H1 (cell line): ENCODE data around the gene CDV3. TPM values are rescaled to one million over a fixed set of nuclear protein-coding genes. Genes with fewer than 3 reads are reported as not detected.

ENCODE experiments used
- CTCF ChIA-PET: fragments of 300-600 bp; sonication (Branson Sonifier 250); formaldehyde crosslinking; loops from one replicate; lab custom pipeline; 2021; ENCODE audit not compliant: partially characterized antibody; lab: Charles Lee
- POLR2A ChIA-PET: fragments of 300-600 bp; sonication (Branson Sonifier 250); formaldehyde crosslinking; loops from one replicate; lab custom pipeline; 2021; ENCODE audit warnings: inconsistent platforms; ENCODE audit not compliant: partially characterized antibody; lab: Charles Lee
- DNase-seq, 2 experiments: peaks; one replicate each; pipeline versions ENCODE4 v3.0.0 to v3.0.0-alpha.2; 2010 to 2022; ENCODE audit warnings: low spot score in 2 of 2, low read depth in 1 of 2, mixed read lengths in 1 of 2
- FAIRE-seq: peaks from 2 replicates; lab custom pipeline; 2011; peaks lifted over from hg19 to GRCh38; lab: Jason Lieb, UNC
- H2AFZ ChIP-seq: 2 replicates; pipeline ENCODE4 v1.8.1; 2012; ENCODE audit warnings: low read length, inconsistent platforms
- H2AK5ac ChIP-seq: 2 replicates; pipeline ENCODE4 v1.6.1; 2013; ENCODE audit warnings: low read depth, low read length
- H2BK120ac ChIP-seq: replicated peaks from 2 replicates; pipeline ENCODE3; 2013; ENCODE audit warnings: low read depth, low read length, inconsistent platforms
- H2BK12ac ChIP-seq: 2 replicates; pipeline ENCODE4 v1.6.1; 2013; ENCODE audit warnings: low read depth, low read length
- H2BK15ac ChIP-seq: 2 replicates; pipeline ENCODE4 v1.6.1; 2013; ENCODE audit warnings: low read length
- H2BK20ac ChIP-seq: 2 replicates; pipeline ENCODE4 v1.6.1; 2013; ENCODE audit warnings: low read length
- H2BK5ac ChIP-seq: 2 replicates; pipeline ENCODE4 v1.6.1; 2013; ENCODE audit warnings: low read depth, low read length
- H3K14ac ChIP-seq: 2 replicates; pipeline ENCODE4 v1.6.1; 2013; ENCODE audit warnings: inconsistent platforms; ENCODE audit not compliant: insufficient read length
- H3K18ac ChIP-seq: 2 replicates; pipeline ENCODE4 v1.6.1; 2013; ENCODE audit warnings: low read length; ENCODE audit errors: extremely low read depth
- H3K23ac ChIP-seq: 2 replicates; pipeline ENCODE4 v1.6.1; 2013; ENCODE audit warnings: inconsistent platforms; ENCODE audit not compliant: insufficient read length
- H3K23me2 ChIP-seq: 2 replicates; pipeline ENCODE4 v1.6.1; 2013; ENCODE audit warnings: low read depth, low read length
- H3K27ac ChIP-seq: 2 replicates; pipeline ENCODE4 v1.6.1; 2011; ENCODE audit warnings: low read depth, low read length, inconsistent platforms
- H3K27me3 ChIP-seq, 4 experiments: replicated peaks in 1 of 4; 1 replicate in 1 of 4; 2 replicates in 3 of 4; pipeline versions ENCODE4 v1.6.1 to v1.8.1; 2011 to 2013; ENCODE audit warnings: low read length in 3 of 4, mild to moderate bottlenecking in 3 of 4, inconsistent platforms in 2 of 4, mixed read lengths in 2 of 4, moderate library complexity in 1 of 4; ENCODE audit not compliant: control insufficient read depth in 3 of 4, insufficient read depth in 3 of 4; ENCODE audit errors: extremely low read depth in 1 of 4
- H3K36me3 ChIP-seq, 4 experiments: 2 replicates each; pipeline versions ENCODE4 v1.6.1 to v1.8.1; 2011 to 2013; ENCODE audit warnings: mild to moderate bottlenecking in 4 of 4, low read length in 3 of 4, moderate library complexity in 2 of 4, control low read depth in 1 of 4, inconsistent platforms in 1 of 4; ENCODE audit not compliant: insufficient read depth in 4 of 4, control insufficient read depth in 2 of 4
- H3K4ac ChIP-seq: replicated peaks from 2 replicates; pipeline ENCODE3; 2013; ENCODE audit warnings: low read length, low read depth, mixed read lengths, inconsistent platforms; ENCODE audit not compliant: insufficient read length
- H3K4me1 ChIP-seq, 4 experiments: replicated peaks in 1 of 4; 1 replicate in 1 of 4; 2 replicates in 3 of 4; pipeline versions ENCODE4 v1.6.1 to v1.8.1; 2011 to 2013; ENCODE audit warnings: low read length in 3 of 4, inconsistent platforms in 2 of 4, mixed read lengths in 1 of 4; ENCODE audit not compliant: insufficient read depth in 4 of 4, control insufficient read depth in 3 of 4
- H3K4me2 ChIP-seq, 2 experiments: 2 replicates each; pipeline versions ENCODE4 v1.6.1 to v1.8.1; 2011 to 2013; ENCODE audit warnings: low read depth in 2 of 2, low read length in 2 of 2, control low read depth in 1 of 2, inconsistent platforms in 1 of 2, mild to moderate bottlenecking in 1 of 2; ENCODE audit not compliant: insufficient read depth in 1 of 2
- H3K4me3 ChIP-seq, 4 experiments: fragments of 200-600, 300-600 bp in 1 of 4; sonication (generic), shearing (Covaris generic), sonication (Bioruptor Twin) in 1 of 4; 2 replicates each; pipeline versions ENCODE4 v1.5.1 to v1.8.1; 2011 to 2016; ENCODE audit warnings: low read length in 4 of 4, low read depth in 3 of 4, control low read depth in 2 of 4, inconsistent platforms in 2 of 4, mild to moderate bottlenecking in 2 of 4, mixed read lengths in 1 of 4, moderate library complexity in 1 of 4; ENCODE audit not compliant: insufficient read depth in 2 of 4; ENCODE audit errors: extremely low read depth in 1 of 4
- H3K56ac ChIP-seq: replicated peaks from 2 replicates; pipeline ENCODE3; 2013; ENCODE audit warnings: low read depth, mild to moderate bottlenecking, mixed read lengths, low read length, inconsistent platforms; ENCODE audit not compliant: insufficient read length
- H3K79me1 ChIP-seq: 2 replicates; pipeline ENCODE4 v1.6.1; 2013; ENCODE audit warnings: low read depth, low read length, control low read depth
- H3K79me2 ChIP-seq, 2 experiments: 2 replicates each; pipeline versions ENCODE4 v1.6.1 to v1.8.1; 2012 to 2013; ENCODE audit warnings: low read length in 2 of 2, mild to moderate bottlenecking in 2 of 2, inconsistent platforms in 1 of 2; ENCODE audit not compliant: insufficient read depth in 2 of 2, control insufficient read depth in 1 of 2
- H3K9ac ChIP-seq, 4 experiments: replicated peaks in 1 of 4; 1 replicate in 1 of 4; 2 replicates in 3 of 4; pipeline versions ENCODE4 v1.6.1 to v1.8.1; 2011 to 2013; ENCODE audit warnings: low read depth in 3 of 4, low read length in 3 of 4, control low read depth in 2 of 4, mild to moderate bottlenecking in 2 of 4, moderate library complexity in 2 of 4, inconsistent platforms in 1 of 4; ENCODE audit errors: extremely low read depth in 1 of 4
- H3K9me3 ChIP-seq, 2 experiments: 2 replicates each; pipeline versions ENCODE4 v1.6.1 to v1.8.1; 2012 to 2013; ENCODE audit warnings: mild to moderate bottlenecking in 2 of 2, moderate library complexity in 2 of 2, control low read depth in 1 of 2, inconsistent platforms in 1 of 2, low read depth in 1 of 2, low read length in 1 of 2, mixed read lengths in 1 of 2; ENCODE audit not compliant: insufficient read depth in 2 of 2
- H4K20me1 ChIP-seq, 2 experiments: replicated peaks in 1 of 2; 2 replicates each; pipeline versions ENCODE3 to v1.8.1; 2011 to 2013; ENCODE audit warnings: inconsistent platforms in 2 of 2, low read length in 2 of 2, mild to moderate bottlenecking in 1 of 2; ENCODE audit not compliant: insufficient read depth in 2 of 2, control insufficient read depth in 1 of 2
- H4K5ac ChIP-seq: 2 replicates; pipeline ENCODE4 v1.6.1; 2013; ENCODE audit warnings: low read length, low read depth, mixed read lengths, inconsistent platforms; ENCODE audit not compliant: insufficient read length
- H4K8ac ChIP-seq: 2 replicates; pipeline ENCODE4 v1.8.0; 2013; ENCODE audit warnings: mild to moderate bottlenecking, moderate library complexity, low read length, inconsistent platforms; ENCODE audit not compliant: insufficient read depth; ENCODE audit errors: extremely low read depth
- H4K91ac ChIP-seq: replicated peaks from 2 replicates; pipeline ENCODE3; 2013; ENCODE audit warnings: low read length, mixed read lengths, inconsistent platforms; ENCODE audit not compliant: insufficient read length
- CHD2 ChIP-seq: IDR thresholded peaks from 2 replicates; pipeline ENCODE4 v1.6.1; 2012; ENCODE audit warnings: low read length, improper control_type of control experiment
- HDAC6 ChIP-seq: IDR thresholded peaks from one replicate; pipeline ENCODE4 v1.7.1; 2012; ENCODE audit warnings: low read depth, mild to moderate bottlenecking, inconsistent platforms, low read length, moderate library complexity
- SP1 ChIP-seq: IDR thresholded peaks from 2 replicates; pipeline ENCODE4 v1.6.1; 2011; ENCODE audit warnings: low read depth, low read length
- SUZ12 ChIP-seq: fragments of 200-600 bp; sonication (generic); IDR thresholded peaks from 2 replicates; pipeline ENCODE4 v1.6.1; 2012; ENCODE audit warnings: mild to moderate bottlenecking, inconsistent platforms, low read length, moderate library complexity, mixed read lengths
- YY1 ChIP-seq: IDR thresholded peaks from 2 replicates; pipeline ENCODE4 v1.6.1; 2011; ENCODE audit warnings: low read depth, mild to moderate bottlenecking, low read length
- WGBS, 2 experiments: shearing (Covaris generic) in 1 of 2; methylation state at CpG; one replicate each; pipeline versions ENCODE4 v1.1.6 to v1.1.7; 2013 to 2015; ENCODE audit warnings: low lambda C conversion rate in 2 of 2, mixed read lengths in 2 of 2, inconsistent platforms in 1 of 2, low coverage in 1 of 2, missing lambda C conversion rate in 1 of 2; ENCODE audit not compliant: insufficient replicate concordance in 2 of 2, insufficient coverage in 1 of 2, insufficient read length in 1 of 2; ENCODE audit errors: extremely low coverage in 1 of 2, missing lambda C conversion rate in 1 of 2; 5-methylcytosine and 5-hydroxymethylcytosine counted together
- polyA plus RNA-seq, 7 experiments: library from polyadenylated mRNA; depleted of rRNA in 3 of 7; stranded (reverse) in 5 of 7; unstranded in 2 of 7; fragments of >200 nt in 5 of 7; fragments of 200-250 nt in 2 of 7; gene quantifications; 1 replicate in 5 of 7; 2 replicates in 1 of 7; 4 replicates in 1 of 7; pipeline versions ENCODE4 v1.2.1 to v1.2.3, GENCODE V29; 2011 to 2013; ENCODE audit warnings: missing spikeins in 2 of 7, mixed read lengths in 2 of 7
- total RNA-seq: library from RNA; stranded (reverse); fragmentation: NEBNext Ultra II Directional; extraction: Animal tissue kit (Norgen Biotek cat#: 25700); gene quantifications from 2 replicates; pipeline ENCODE4 v1.2.1, GENCODE V29; 2021

The CDV3 gene
- total and polyA plus RNA-seq, 2 of the 8 experiments (the other 6 are each of a cell fraction or from before 2014, with no cell fraction given), result 29.4 to 163 TPM

DNA sequence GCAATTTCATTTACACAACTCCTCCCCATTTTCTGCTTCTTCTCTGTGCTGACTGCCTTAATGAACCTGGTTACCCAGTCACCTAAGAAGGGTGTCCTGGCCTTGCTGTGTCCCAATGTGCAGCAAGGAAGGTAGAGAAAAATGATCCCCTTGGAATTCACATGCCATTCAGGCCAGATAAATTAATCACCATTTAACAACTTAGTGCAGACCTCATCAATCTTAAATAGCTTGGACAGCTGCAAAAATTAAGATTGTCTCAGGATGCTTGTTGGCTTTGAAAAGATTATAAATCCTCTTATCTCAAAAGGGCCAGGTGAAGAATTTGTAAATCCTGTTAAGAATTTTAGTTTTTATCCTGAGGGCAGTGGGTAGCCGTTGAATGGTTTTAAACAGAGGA lies 9.7 kb upstream of the CDV3 start:
- H3K79me2 ChIP-seq, result no peaks in the 10 kb centered on the region
- DNase-seq, result no peak
- H2BK5ac ChIP-seq, result no peak overlapping the region
- ChIA-PET CTCF (interaction anchor here (1.8 kb wide), 1 partner anchor 15 kb away, joined by 5 read pairs; no protein-coding TSS in a partner anchor), POLR2A (interaction anchor here (0.9 kb wide), 1 partner anchor 11 kb away, joined by 3 read pairs; no protein-coding TSS in a partner anchor)
- H4K8ac ChIP-seq, result no peak overlapping the region
- no peak overlapping the region for H3K23ac ChIP-seq
- FAIRE-seq, result no peak
- no peak overlapping the region for H3K14ac ChIP-seq
- H3K18ac ChIP-seq, result no peak overlapping the region
- H3K4me2 ChIP-seq, result no peak overlapping the region
- no peaks in the 10 kb centered on the region for H3K79me1 ChIP-seq
- no peak overlapping the region for H2BK120ac ChIP-seq
- TF ChIP-seq SUZ12 (no peak), YY1 (no peak), SP1 (no peak), CHD2 (no peak), HDAC6 (no peak)
- TF ChIP-seq, all 59 proteins: peak for 0
- H4K20me1 ChIP-seq, result no peaks in the 10 kb centered on the region
- H3K36me3 ChIP-seq, result no peaks in the 10 kb centered on the region
- no peak overlapping the region for H2AFZ ChIP-seq
- H2BK15ac ChIP-seq, result no peak overlapping the region
- H3K23me2 ChIP-seq, result no peaks in the 10 kb centered on the region
- H2AK5ac ChIP-seq, result no peak overlapping the region
- no peak overlapping the region for H3K9ac ChIP-seq
- no peak overlapping the region for H2BK20ac ChIP-seq
- H3K4ac ChIP-seq, result no peak overlapping the region
- no peak overlapping the region for H2BK12ac ChIP-seq
- H4K91ac ChIP-seq, result no peak overlapping the region
- 91% methylated on average over 1 of the region's 1 CpG; no CpG with 5 or more reads in 1 of the 2 experiments for WGBS, 2 experiments
- H3K56ac ChIP-seq, result no peak overlapping the region
- no peak overlapping the region for H3K4me3 ChIP-seq
- no peak overlapping the region for H4K5ac ChIP-seq
- no peaks in the 10 kb centered on the region for H3K4me1 ChIP-seq
- H3K9me3 ChIP-seq, result no peaks in the 10 kb centered on the region
- H3K27ac ChIP-seq, result no peak overlapping the region
- H3K27me3 ChIP-seq, result no peaks in the 10 kb centered on the region
